Epithelial cell of proximal tubule (primary cell): ENCODE measurements around the gene SNAPC3. TPM values are rescaled to one million over a fixed set of nuclear protein-coding genes. Genes with fewer than 3 reads are reported as not detected.

Experiments used
- DNase-seq: peaks from one replicate; pipeline ENCODE4 v3.0.0-alpha.2; 2011; ENCODE audit warnings: low read depth
- H3K4me3 ChIP-seq: 2 replicates; pipeline ENCODE4 v1.5.1; 2011; ENCODE audit warnings: low read depth, mild to moderate bottlenecking, low read length
- total RNA-seq: library from RNA; depleted of rRNA; stranded (reverse); fragments of >200 nt; gene quantifications from 2 replicates; pipeline ENCODE4 v1.2.3, GENCODE V29; 2015
- TF ChIP-seq, protein P1 (sequence below): conservative IDR thresholded peaks from 2 replicates; pipeline ENCODE4 v1.5.1; 2012; ENCODE audit warnings: low read depth, mild to moderate bottlenecking, low read length

SNAPC3 gene
- total RNA-seq, 1 donor from 2014 or later, result 25.2 TPM

GRCh38 chr9:15501803-15502202 is 79.1 kb downstream of the SNAPC3 start:
- DNase-seq, result no peak
- TF ChIP-seq, protein P1, sequence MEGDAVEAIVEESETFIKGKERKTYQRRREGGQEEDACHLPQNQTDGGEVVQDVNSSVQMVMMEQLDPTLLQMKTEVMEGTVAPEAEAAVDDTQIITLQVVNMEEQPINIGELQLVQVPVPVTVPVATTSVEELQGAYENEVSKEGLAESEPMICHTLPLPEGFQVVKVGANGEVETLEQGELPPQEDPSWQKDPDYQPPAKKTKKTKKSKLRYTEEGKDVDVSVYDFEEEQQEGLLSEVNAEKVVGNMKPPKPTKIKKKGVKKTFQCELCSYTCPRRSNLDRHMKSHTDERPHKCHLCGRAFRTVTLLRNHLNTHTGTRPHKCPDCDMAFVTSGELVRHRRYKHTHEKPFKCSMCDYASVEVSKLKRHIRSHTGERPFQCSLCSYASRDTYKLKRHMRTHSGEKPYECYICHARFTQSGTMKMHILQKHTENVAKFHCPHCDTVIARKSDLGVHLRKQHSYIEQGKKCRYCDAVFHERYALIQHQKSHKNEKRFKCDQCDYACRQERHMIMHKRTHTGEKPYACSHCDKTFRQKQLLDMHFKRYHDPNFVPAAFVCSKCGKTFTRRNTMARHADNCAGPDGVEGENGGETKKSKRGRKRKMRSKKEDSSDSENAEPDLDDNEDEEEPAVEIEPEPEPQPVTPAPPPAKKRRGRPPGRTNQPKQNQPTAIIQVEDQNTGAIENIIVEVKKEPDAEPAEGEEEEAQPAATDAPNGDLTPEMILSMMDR, result no peak
- H3K4me3 ChIP-seq, result no peak overlapping the region

GRCh38 chr9:15505921-15506320 is 83.2 kb downstream of the SNAPC3 start:
- TF ChIP-seq, protein P1, result no peak
- DNase-seq, result no peak
- no peak overlapping the region for H3K4me3 ChIP-seq

DNA sequence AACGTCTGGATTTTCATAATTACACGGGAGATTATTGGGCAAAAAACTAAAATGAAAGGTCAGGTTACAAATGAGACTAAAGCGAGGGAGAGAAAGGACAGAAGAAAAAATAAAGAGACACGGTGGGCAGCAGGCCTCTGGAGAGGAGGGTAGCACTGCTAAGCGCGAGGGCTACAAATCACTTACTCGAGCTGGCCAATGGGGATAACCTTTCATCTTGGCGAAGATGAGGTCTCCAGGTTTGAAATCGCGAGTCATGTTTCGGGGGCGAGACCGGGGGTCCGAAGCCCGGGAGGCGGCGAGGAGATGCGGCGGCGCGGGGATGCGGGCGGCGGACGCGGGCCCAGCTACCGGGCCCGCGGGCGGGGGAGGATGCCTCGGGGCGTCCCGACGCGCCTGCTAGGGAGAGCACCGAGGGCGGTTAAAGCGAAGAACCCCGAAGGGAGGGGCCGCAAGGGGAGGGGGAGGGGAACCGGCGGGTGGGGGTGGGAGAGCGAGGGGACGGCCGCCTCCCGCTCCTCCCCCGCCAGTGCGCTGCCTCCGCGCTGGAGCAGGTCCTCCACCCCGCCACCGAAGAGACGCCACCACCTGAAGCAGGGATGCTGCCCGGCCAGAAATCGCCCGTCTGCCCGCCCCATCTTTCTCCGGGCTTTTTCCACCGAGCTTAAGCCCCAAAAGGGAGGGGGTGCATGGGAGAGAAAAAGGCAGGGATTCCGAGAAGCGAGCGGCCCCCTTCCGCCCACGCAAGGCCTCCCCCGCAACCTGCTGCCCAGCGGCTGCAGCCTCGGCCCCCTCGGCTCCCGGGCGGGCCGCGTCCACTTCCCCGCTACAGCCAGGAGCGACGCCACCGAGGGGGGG is 87.5 kb downstream of the SNAPC3 start:
- peak overlapping the region; percentile 95 for H3K4me3 ChIP-seq
- DNase-seq, result no peak
- TF ChIP-seq, protein P1, result no peak

GRCh38 chr9:15510789-15511575 is 88.3 kb downstream of the SNAPC3 start, which contains the start of gene PSIP1:
PSIP1 (minus strand) TSS chr9:15510970; CDS start chr9:15510188, 782 bp downstream.
- no peak for DNase-seq

More at GRCh38 chr9:15510789-15511575, 88.3 kb downstream of the SNAPC3 start, which contains the start of gene PSIP1:
- peak within 1 kb of the TSS; percentile 95 for H3K4me3 ChIP-seq
- TF ChIP-seq, protein P1, result no peak

Other genes starting within 250 kb of the SNAPC3 start
- gene TTC39B, start 115.7 kb upstream of the SNAPC3 start, total RNA-seq, result 3.8 and 5.2 TPM in 2 replicates
- 61.1 and 69.8 TPM in 2 replicates for gene PSIP1, start 88.1 kb downstream of the SNAPC3 start, total RNA-seq
- gene CCDC171, start 130.2 kb downstream of the SNAPC3 start, total RNA-seq, result 0.92 and 0.94 TPM in 2 replicates